Cardiac atrium fibroblast (primary cell): Measurements from ENCODE around the gene TMEM150B. TPM values are rescaled to one million over a fixed set of nuclear protein-coding genes. Genes with fewer than 3 reads are reported as not detected.

Source experiments
- total RNA-seq: library from RNA; depleted of rRNA; stranded (reverse); fragments of >200 nt; gene quantifications from 2 replicates; pipeline ENCODE4 v1.2.3, GENCODE V29; 2015

Gene TMEM150B
- total RNA-seq: not detected in 2 replicates

GRCh38 chr19:55325172-55325571, at the start of gene TMEM150B:
Gene TMEM150B, minus strand, starts transcription at chr19:55325341. Its CDS starts 4,305 bp downstream, at chr19:55321036.

GRCh38 chr19:55370305-55370988, 45.3 kb upstream of the TMEM150B start, which contains the start of gene IL11:
Gene IL11, minus strand, starts transcription at chr19:55370463. Its CDS starts 153 bp downstream, at chr19:55370310.

GRCh38 chr19:55362990-55363716, 38.0 kb upstream of the TMEM150B start, which contains the start of gene GARIN5B:
Gene GARIN5B, minus strand, starts transcription at chr19:55363260. Its CDS starts 194 bp downstream, at chr19:55363066.

GRCh38 chr19:55354698-55355212, 29.6 kb upstream of the TMEM150B start, which contains the start of gene COX6B2:
Gene COX6B2, minus strand, starts transcription at chr19:55354719. Its CDS starts 198 bp downstream, at chr19:55354521.

GRCh38 chr19:55339105-55339888, 14.2 kb upstream of the TMEM150B start, which contains the start of gene KMT5C:
Gene KMT5C, plus strand, starts transcription at chr19:55339876. Its CDS starts 2,061 bp downstream, at chr19:55341937.

GRCh38 chr19:55283548-55284377, 41.4 kb downstream of the TMEM150B start, which contains the start of gene BRSK1:
Gene BRSK1, plus strand, starts transcription at chr19:55283997. Its CDS starts 446 bp downstream, at chr19:55284443.

GRCh38 chr19:55279770-55280643, 45.1 kb downstream of the TMEM150B start, which contains the start of gene HSPBP1:
Gene HSPBP1, minus strand, starts transcription at chr19:55280110. Its CDS starts 502 bp downstream, at chr19:55279608.

Other genes starting within 250 kb of the TMEM150B start
- 0.90 and 4.9 TPM in 2 replicates for gene EPS8L1, start 249.5 kb downstream of the TMEM150B start, total RNA-seq
- 58.6 and 82.5 TPM in 2 replicates for gene PPP1R12C, start 207.7 kb downstream of the TMEM150B start, total RNA-seq
- gene TNNT1, start 176.1 kb downstream of the TMEM150B start, total RNA-seq: 3.2 TPM in 1 of 2 replicates, not detected in the other
- not detected in 2 replicates for gene TNNI3, start 167.6 kb downstream of the TMEM150B start, total RNA-seq
- gene DNAAF3, start 158.7 kb downstream of the TMEM150B start, total RNA-seq: 7.3 and 8.8 TPM in 2 replicates
- gene SYT5, start 145.1 kb downstream of the TMEM150B start, total RNA-seq: 0.54 and 1.1 TPM in 2 replicates
- gene PTPRH, start 115.8 kb downstream of the TMEM150B start, total RNA-seq: 4.2 and 5.3 TPM in 2 replicates
- gene TMEM86B, start 96.6 kb downstream of the TMEM150B start, total RNA-seq: 0.18 and 2.3 TPM in 2 replicates
- 29.1 and 42.4 TPM in 2 replicates for gene PPP6R1, start 66.3 kb downstream of the TMEM150B start, total RNA-seq
- 21.9 and 33.4 TPM in 2 replicates for gene HSPBP1, start 45.2 kb downstream of the TMEM150B start, total RNA-seq
- gene BRSK1, start 41.3 kb downstream of the TMEM150B start, total RNA-seq: 6.1 and 10.2 TPM in 2 replicates
- 2.2 and 12.2 TPM in 2 replicates for gene KMT5C, start 14.5 kb upstream of the TMEM150B start, total RNA-seq
- not detected in 2 replicates for gene COX6B2, start 29.4 kb upstream of the TMEM150B start, total RNA-seq
- not detected in 2 replicates for gene GARIN5B, start 37.9 kb upstream of the TMEM150B start, total RNA-seq
- 1.6 and 2.9 TPM in 2 replicates for gene IL11, start 45.1 kb upstream of the TMEM150B start, total RNA-seq
- gene TMEM190, start 51.5 kb upstream of the TMEM150B start, total RNA-seq: not detected in 2 replicates
- not detected in 2 replicates for gene TMEM238, start 59.0 kb upstream of the TMEM150B start, total RNA-seq
- 461 and 521 TPM in 2 replicates for gene RPL28, start 60.6 kb upstream of the TMEM150B start, total RNA-seq
- 40.5 and 48.0 TPM in 2 replicates for gene UBE2S, start 82.4 kb upstream of the TMEM150B start, total RNA-seq
- gene SHISA7, start 118.0 kb upstream of the TMEM150B start, total RNA-seq: not detected in 2 replicates
- gene ISOC2, start 136.3 kb upstream of the TMEM150B start, total RNA-seq: 94.4 and 116 TPM in 2 replicates
- gene C19orf85, start 139.4 kb upstream of the TMEM150B start, total RNA-seq: not detected in 2 replicates
- gene ZNF628, start 151.3 kb upstream of the TMEM150B start, total RNA-seq: 2.4 and 12.8 TPM in 2 replicates
- 10.7 and 13.0 TPM in 2 replicates for gene NAT14, start 159.8 kb upstream of the TMEM150B start, total RNA-seq
- 7.0 and 7.9 TPM in 2 replicates for gene SSC5D, start 163.1 kb upstream of the TMEM150B start, total RNA-seq
- not detected in 2 replicates for gene SBK2, start 211.8 kb upstream of the TMEM150B start, total RNA-seq
- gene SBK3, start 220.2 kb upstream of the TMEM150B start, total RNA-seq: not detected in 2 replicates